Lower leg skin (tissue), 4 donors: ENCODE results near the gene HMGN3. TPM values are rescaled to one million over a fixed set of nuclear protein-coding genes. Genes with fewer than 3 reads are reported as not detected.

Source experiments
- DNase-seq, 2 donors: peaks; one replicate each; pipeline ENCODE4 v3.0.0-alpha.2; 2019; ENCODE audit warnings: low spot score in 2 of 2
- H3K4me3 ChIP-seq: fragments of 200-600 bp; sonication (generic); 2 replicates; pipeline ENCODE4 v1.5.1; 2017; ENCODE audit warnings: mild to moderate bottlenecking, low read depth; ENCODE audit not compliant: poor library complexity, severe bottlenecking
- CTCF ChIP-seq, 3 donors: fragments of 450-650 bp; IDR thresholded peaks; one replicate each; pipeline ENCODE4 v1.5.1; 2016; ENCODE audit warnings: antibody characterized with exemption in 3 of 3, mild to moderate bottlenecking in 3 of 3, moderate library complexity in 2 of 3
- POLR2A ChIP-seq, 2 donors: fragments of 450-650 bp; IDR thresholded peaks; one replicate each; pipeline ENCODE4 v1.6.1; 2016 to 2017; ENCODE audit warnings: antibody characterized with exemption in 2 of 2, mild to moderate bottlenecking in 1 of 2, moderate library complexity in 1 of 2
- WGBS, 2 donors: methylation state at CpG; one replicate each; pipeline ENCODE4 v1.1.5; 2018; 5-methylcytosine and 5-hydroxymethylcytosine counted together
- intact Hi-C: fragments of 100-400 bp; cut with DNase I; formaldehyde crosslinking; loops from one replicate; pipeline ENCODE4 v1.15.0; 2023; ENCODE audit warnings: low total_unique reads
- total RNA-seq, 4 donors: library from RNA; depleted of rRNA; stranded (reverse); fragments of >200 nt; gene quantifications; one replicate each; pipeline ENCODE4 v1.1.0, GENCODE V29; 2016

The HMGN3 gene
- total RNA-seq, 4 donors from 2014 or later, result 10.8 to 38.3 (median 21.4) TPM

- H3K4me3 ChIP-seq, result no peak overlapping the region
- TF ChIP-seq POLR2A (IDR thresholded peaks at IDR 0.05), result no peak
- DNase-seq, result no peak
- WGBS, 2 donors, result 71 to 76% methylated on average over 2 of the region's 2 CpGs
- intact Hi-C loops, result no loop called here
Observed at GRCh38 chr6:79250107-79250514, 15.6 kb upstream of the HMGN3 start.

GRCh38 chr6:79249136-79249535 lies 14.7 kb upstream of the HMGN3 start:
- intact Hi-C loops, result no loop called here
- 71% methylated on average over 2 of the region's 2 CpGs for WGBS, 2 donors
- TF ChIP-seq POLR2A (IDR thresholded peaks at IDR 0.05) (no peak), CTCF (IDR thresholded peaks at IDR 0.05) (no peak)
- H3K4me3 ChIP-seq, result no peak overlapping the region
- no peak for DNase-seq

GRCh38 chr6:79246891-79247290 lies 12.4 kb upstream of the HMGN3 start:
- DNase-seq, result no peak
- no peak overlapping the region for H3K4me3 ChIP-seq
- intact Hi-C loops, result no loop called here
- TF ChIP-seq CTCF (IDR thresholded peaks at IDR 0.05), result no peak
- TF ChIP-seq POLR2A (IDR thresholded peaks at IDR 0.05), result no peak

GRCh38 chr6:79241228-79241627 lies 6.7 kb upstream of the HMGN3 start:
- H3K4me3 ChIP-seq, result no peak overlapping the region
- no peak for TF ChIP-seq CTCF (IDR thresholded peaks at IDR 0.05)
- TF ChIP-seq POLR2A (IDR thresholded peaks at IDR 0.05), result no peak
- WGBS, 2 donors, result 71 to 83% methylated on average over 2 of the region's 2 CpGs
- intact Hi-C loops, result no loop called here
- no peak for DNase-seq

- WGBS, 2 donors, result 40 to 53% methylated on average over 1 of the region's 1 CpG
- TF ChIP-seq POLR2A (IDR thresholded peaks at IDR 0.05) (no peak), CTCF (IDR thresholded peaks at IDR 0.05) (no peak)
- DNase-seq, result no peak
- no peak overlapping the region for H3K4me3 ChIP-seq
- intact Hi-C loops, result no loop called here
Observed at GRCh38 chr6:79240509-79240908, 6.0 kb upstream of the HMGN3 start.

GRCh38 chr6:79239536-79240168 lies 5.2 kb upstream of the HMGN3 start:
- TF ChIP-seq CTCF (IDR thresholded peaks at IDR 0.05) (no peak), POLR2A (IDR thresholded peaks at IDR 0.05) (no peak)
- DNase-seq, result no peak
- intact Hi-C loops, result no loop called here
- no peak overlapping the region for H3K4me3 ChIP-seq
- WGBS, 2 donors, result 55 to 62% methylated on average over 6 of the region's 6 CpGs
